Thyroid gland (tissue), 4 donors: ENCODE measurements around the gene GNAQ.

ENCODE experiments used
- CTCF ChIP-seq, 6 experiments: fragments of 200-600 bp in 3 of 6; fragments of 450-650 bp in 3 of 6; sonication (generic) in 3 of 6; IDR thresholded peaks; one replicate each; pipeline ENCODE4 v1.5.1; 2016 to 2019; ENCODE audit warnings: antibody characterized with exemption in 6 of 6, mild to moderate bottlenecking in 2 of 6, inconsistent platforms in 1 of 6, moderate library complexity in 1 of 6
- POLR2A ChIP-seq, 2 donors: fragments of 450-650 bp; IDR thresholded peaks; one replicate each; pipeline ENCODE4 v1.6.1; 2017; ENCODE audit warnings: antibody characterized with exemption in 2 of 2, mild to moderate bottlenecking in 2 of 2, moderate library complexity in 1 of 2

- no peak for TF ChIP-seq CTCF (IDR thresholded peaks at IDR 0.05)
- no peak for TF ChIP-seq POLR2A (IDR thresholded peaks at IDR 0.05)
Observed at GRCh38 chr9:78015241-78015640, 16.4 kb downstream of the GNAQ start.
